Stimulated activated CD4-positive, alpha-beta T cell treated with anti-CD3 and anti-CD28 coated beads, Interleukin-15, amount 100 ng/mL, for 1 hour (primary cell): ENCODE measurements around the gene CLEC2A.
"Not testable (repeated sequence)": the region's sequence is repeated elsewhere in the genome, so short reads cannot be mapped to it uniquely, and the experiment has no call there.

Experiments used
- DNase-seq, 2 donors: peaks; one replicate each; pipeline ENCODE4 v3.0.0-alpha.2; 2020; ENCODE audit warnings: low read depth in 1 of 2, low spot score in 1 of 2

Gene CLEC2A

GRCh38 chr12:9883175-9883574 is 49.0 kb downstream of the CLEC2A start:
- DNase-seq: no peak

- no peak for DNase-seq
Measured at GRCh38 chr12:9881988-9882387, 50.2 kb downstream of the CLEC2A start.

- DNase-seq: no peak
Measured at GRCh38 chr12:9881246-9881645, 50.9 kb downstream of the CLEC2A start, which contains the start of gene KLRF2. Gene KLRF2 (plus strand): TSS chr12:9881489. CDS start chr12:9881596, 107 bp downstream.

GRCh38 chr12:9880532-9881078 is 51.6 kb downstream of the CLEC2A start:
- no peak for DNase-seq

GRCh38 chr12:9876120-9876519 is 56.0 kb downstream of the CLEC2A start:
- DNase-seq: not testable (repeated sequence)

GRCh38 chr12:9872742-9873141 is 59.4 kb downstream of the CLEC2A start:
- DNase-seq: no peak

- no peak for DNase-seq
Measured at GRCh38 chr12:9872162-9872561, 60.0 kb downstream of the CLEC2A start.

GRCh38 chr12:9870286-9870866 is 61.8 kb downstream of the CLEC2A start:
- no peak for DNase-seq

- no peak for DNase-seq
Measured at GRCh38 chr12:9869307-9870161, 62.6 kb downstream of the CLEC2A start, which contains the start of gene CLEC2B. Gene CLEC2B (minus strand): TSS chr12:9869354.

GRCh38 chr12:9868951-9869306 is 63.2 kb downstream of the CLEC2A start:
- no peak for DNase-seq

- no peak for DNase-seq
Measured at GRCh38 chr12:9868311-9868801, 63.8 kb downstream of the CLEC2A start.

- DNase-seq: no peak
Measured at GRCh38 chr12:9867531-9867930, 64.6 kb downstream of the CLEC2A start.

GRCh38 chr12:9866860-9867269 is 65.3 kb downstream of the CLEC2A start:
- no peak for DNase-seq

GRCh38 chr12:9864913-9865675 is 67.1 kb downstream of the CLEC2A start:
- no peak for DNase-seq
